HG03521 (cell line): ENCODE measurements around the gene CELSR1.

Source experiments
- ATAC-seq: cut with Tn5 transposase; IDR thresholded peaks from one replicate; pipeline ENCODE4 v1.9.1; 2021; ENCODE audit warnings: mild to moderate bottlenecking, moderate library complexity; ENCODE audit not compliant: unreplicated experiment

Gene CELSR1

DNA sequence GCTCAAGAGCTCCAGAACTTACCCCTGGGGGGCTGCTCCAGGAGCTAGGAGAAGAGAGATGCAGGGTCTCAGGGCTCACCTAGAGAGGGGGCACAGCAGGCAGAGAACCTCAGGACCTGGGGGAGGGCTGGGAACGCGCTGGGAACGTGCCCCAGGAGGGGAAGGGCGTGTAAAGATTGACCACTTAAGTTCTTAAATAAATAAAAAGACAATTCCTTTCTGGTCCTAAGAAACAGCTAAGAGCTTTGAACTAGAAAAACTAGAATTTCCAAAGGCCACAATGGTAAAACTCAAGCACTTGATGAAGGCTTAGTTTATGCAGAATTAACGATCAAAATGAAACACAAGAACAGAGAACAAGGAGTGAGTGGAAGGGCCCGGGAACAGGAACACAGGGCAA lies 89.1 kb downstream of the CELSR1 start:
- ATAC-seq, result no peak

DNA sequence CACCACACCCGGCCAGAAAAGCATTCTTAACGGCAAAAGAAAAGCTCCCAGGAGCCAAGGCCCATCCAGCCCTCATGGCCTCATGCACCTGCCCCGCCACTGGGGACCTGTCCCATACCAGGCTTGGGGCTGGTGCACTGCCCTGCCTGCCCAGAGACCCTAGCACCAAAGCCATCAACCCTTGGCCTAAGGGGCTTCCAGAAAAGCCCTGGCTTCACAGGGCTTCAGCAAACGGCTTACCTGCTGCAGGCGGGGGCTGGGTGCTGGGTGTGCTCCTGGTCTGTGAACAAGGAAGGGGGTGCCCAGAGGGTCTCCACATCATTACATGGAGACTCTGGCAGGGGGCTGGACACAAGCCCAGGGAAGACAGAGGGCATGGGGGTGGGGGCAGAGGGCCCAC lies 89.5 kb downstream of the CELSR1 start:
- ATAC-seq, result no peak

DNA sequence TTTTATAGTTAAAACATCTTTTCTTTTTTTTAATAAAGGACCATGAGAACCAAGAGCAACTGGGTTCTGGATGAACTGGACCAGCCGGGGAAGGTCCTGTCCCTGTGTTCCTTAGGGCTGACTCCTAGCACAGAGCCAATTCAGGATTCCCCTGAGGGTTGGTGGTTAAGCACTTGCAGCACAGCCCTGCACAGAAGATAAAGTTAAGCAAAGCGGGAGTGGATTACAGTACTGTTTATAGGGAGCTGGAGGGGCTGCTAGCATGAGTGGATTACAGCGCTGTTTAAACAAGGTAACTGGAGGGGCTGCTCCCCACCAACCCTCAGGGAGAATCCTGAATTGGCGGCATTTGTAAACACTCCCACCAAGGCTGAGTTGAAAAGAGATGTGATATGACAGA lies 90.6 kb downstream of the CELSR1 start:
- ATAC-seq, result no peak

DNA sequence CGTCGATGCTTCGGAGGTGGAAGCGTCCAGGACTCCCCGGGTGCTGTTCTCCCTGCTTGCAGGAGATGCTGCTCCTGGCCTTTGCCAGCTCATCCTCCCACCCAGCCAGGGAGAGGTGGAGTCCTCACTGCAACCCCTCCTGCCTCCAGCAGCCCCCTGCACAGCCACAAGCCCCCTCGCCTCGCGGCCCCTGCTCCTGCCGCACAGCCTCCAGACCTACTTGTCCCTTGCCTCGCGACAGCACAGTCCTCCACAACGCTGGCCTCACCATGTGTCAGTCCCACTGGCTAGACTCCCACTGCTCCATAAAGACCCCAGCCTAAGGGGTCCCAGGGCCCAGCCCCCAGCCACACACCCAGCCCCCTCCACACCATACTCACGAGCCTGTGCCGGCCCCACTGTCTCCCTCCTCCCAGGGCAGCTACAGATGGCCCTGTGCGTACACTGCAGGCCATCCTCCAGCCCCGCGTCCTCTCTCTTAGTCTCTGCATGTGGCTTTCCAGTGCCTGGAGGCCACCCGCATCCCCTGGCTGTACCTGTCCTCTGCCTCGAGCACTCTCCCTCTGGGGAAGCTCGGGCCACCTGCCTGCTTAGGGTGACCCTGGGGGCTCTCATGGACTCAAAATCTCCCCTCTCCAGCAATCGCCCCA lies 91.5 kb downstream of the CELSR1 start:
- no peak for ATAC-seq

DNA sequence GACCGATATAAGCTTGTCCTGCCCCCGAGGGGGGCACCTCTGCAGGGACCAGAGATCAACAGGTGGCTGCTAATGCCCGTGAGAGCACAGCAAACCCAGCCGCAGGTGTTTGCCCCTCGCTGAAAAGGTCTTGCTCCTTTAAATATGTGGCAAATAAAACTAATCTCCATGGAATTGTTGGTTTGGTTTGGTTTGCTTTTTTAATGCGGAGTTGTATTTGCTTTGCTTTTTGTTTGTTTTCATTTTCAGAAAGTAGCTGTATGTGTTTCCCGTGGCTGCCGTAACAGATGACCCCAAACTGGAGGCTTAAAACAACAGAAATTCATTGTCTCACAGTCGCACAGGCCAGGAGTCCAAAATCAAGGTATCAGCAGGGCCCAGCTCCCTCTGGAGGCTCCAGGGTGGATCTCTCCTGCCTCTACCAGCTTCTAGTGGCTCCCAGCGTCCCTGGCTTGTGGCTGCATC lies 93.0 kb downstream of the CELSR1 start:
- ATAC-seq, result no peak

DNA sequence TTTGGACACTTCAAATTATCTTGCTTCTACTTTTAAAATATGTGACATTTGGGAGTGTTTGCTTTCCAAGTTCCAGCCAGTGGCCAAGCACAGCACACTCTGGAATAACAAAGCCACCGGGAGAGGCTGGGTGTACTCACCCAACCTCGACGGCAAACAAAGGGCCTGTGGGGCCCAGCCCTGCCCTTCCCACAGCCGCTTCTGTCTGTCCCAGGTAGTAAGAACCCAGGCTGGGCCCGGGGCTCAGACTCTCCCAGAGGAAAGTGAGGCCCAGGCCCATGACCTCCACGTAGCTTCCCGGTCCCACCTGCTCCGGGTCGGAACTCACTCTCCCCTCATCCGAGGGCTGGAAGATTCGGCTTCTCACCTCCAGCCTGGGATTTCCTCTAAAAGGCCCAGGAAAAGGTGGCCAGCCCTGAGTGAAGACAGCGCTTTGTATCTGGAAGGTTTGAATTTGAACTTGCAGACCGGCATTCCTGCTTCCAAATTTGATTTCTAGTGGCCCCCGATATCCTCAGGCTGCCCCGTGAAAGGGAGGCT lies 93.5 kb downstream of the CELSR1 start:
- no peak for ATAC-seq

DNA sequence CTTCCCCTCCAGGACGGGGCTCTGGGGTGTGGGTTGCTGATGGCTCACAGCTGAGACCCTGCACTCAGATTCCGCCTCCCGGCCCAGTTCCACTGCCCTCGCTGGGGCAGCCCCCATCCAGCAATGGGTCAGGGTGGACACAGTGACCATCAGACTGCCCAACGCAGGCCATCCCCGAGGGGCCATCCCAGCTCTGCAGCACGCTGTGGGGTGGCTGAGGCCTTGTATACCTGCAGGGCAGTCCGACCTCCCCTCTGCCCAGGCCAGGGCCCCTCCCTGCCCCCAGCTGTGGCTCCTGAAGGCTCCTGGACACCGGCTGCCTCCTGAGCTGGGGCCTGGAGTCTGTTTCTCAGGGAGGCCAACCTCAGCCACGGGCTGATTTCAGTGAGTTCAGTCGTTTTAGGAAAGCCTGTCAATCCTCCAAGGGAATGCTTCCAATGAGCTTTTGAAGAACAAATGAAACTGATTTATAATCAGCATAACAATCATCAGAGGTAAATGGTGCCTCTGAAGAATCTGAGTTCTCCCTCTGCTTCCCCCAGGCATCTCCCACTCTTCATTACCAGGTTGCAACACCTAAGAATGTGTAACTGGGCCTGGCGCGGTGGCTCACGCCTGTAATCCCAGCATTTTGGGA lies 95.1 kb downstream of the CELSR1 start:
- no peak for ATAC-seq

DNA sequence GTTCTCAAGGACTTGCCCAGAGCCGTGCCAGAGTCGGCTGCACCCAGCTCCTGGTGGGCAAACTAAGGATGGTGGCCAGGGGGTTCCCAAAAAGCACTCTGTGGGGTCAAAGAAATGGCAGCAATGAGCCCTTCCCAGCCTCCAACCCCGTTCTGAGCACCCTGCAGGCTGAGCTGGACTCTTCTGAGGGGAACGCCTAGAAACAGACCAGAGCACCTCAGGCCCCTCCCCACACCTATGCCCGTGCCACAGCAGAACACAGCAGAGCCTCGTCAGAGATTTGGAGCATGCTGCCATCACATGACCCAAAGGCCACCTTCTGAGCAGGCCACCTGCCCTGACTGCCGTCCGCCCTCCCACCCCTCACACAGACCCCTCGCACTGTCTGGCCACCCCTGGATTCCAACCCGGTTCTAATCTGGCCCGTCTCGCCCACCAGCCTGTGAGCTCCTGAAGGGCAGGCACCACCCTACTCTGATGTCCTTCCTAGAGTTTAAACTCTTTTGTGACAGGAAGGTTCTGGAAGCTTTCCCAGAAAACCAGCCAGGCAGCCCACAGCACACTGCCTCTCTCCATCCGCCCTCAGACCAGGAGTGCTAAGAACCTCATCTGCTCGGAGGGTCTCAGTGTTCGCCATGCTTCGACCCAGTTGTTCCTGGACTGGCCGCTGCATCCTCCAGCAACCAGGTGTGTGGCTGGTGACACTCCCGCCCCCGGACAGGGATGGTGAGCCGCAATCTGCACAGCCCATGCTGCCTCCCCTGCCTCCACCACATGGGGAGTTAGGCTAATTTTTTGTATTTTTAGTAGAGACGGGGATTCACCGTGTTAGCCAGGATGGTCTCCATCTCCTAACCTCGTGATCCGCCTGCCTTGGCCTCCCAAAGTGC lies 97.6 kb downstream of the CELSR1 start:
- ATAC-seq, result no peak

DNA sequence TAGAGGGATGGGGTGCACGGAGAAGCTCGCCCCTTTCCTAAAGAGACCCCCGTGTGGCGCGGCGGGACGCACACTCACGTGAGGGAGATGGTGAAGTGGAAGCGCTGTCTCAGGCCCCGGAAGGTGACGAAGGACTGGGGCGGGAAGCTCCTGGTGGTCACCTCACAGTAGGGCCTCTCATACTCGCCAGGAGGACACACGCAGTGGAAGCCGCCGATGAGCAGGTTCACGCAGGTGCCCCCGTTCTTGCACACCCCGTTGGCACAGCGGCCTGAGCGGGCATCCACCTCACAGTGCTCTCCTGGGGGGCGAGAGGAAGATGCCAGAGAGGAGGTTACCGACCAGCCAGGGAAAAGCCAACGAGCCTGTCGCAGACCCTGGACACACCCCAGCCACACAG lies 98.3 kb downstream of the CELSR1 start:
- ATAC-seq, result no peak

DNA sequence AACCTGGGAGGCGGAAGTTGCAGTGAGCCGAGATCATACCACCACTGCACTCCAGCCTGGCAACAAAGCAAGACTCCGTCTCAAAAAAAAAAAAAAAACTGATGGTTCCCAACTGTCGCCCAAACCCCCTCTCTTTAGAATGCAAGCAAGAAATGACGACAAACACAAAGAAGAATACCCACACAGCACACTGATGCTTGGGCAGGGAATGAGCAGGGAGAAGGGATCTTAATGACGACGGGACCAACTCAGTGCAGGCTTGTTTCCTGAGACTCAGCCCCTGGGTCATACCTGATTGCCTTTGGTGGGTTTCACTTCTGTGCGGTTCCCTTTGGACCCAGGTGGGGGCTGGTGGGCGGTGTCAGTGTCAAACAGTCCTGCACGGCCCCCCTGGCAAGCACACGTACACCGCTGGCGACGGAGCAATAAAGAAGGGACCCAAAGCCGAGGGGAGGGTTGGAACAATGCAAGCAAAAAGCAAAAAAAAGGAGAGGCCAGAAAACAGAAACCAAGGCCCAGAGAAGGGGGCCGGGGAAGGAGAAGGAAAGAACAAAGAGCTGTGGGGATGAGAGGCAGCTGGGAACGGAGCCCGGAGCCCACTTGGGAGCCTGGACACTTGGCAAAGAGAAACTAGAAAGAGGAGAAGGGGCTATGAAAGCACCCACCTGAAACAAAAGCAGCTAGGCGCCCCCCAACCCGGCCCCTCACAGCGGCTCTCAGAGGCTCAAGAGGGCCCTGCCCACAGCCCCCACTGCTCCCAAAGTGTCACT lies 99.6 kb downstream of the CELSR1 start:
- no peak for ATAC-seq

DNA sequence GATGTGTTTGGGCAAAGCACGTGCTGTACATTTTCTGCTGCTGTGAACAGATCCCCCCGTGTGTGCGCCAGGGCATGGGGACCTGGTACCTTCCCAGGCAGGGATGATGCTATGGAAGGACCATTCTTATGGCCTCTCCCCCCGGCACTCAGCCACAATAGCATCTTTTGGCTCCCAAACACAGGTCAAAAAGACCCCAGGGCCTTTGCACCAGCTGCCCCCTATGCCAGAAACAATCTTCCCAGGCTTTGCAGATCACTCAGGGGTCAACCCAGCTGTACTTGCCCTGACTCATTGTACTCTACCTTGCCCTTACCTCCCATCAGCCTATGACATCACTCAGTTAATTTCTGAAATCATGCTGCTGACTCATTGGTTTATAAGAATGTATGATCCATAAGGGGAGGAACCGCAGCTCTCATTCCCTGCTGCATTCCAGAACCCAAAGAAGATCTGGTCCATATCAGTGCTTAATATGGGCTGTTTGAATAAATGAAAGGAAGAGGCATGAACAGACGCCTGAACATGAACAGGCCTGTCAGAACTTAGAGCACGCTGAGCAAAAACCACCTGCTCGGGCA lies 100.7 kb downstream of the CELSR1 start:
- no peak for ATAC-seq

DNA sequence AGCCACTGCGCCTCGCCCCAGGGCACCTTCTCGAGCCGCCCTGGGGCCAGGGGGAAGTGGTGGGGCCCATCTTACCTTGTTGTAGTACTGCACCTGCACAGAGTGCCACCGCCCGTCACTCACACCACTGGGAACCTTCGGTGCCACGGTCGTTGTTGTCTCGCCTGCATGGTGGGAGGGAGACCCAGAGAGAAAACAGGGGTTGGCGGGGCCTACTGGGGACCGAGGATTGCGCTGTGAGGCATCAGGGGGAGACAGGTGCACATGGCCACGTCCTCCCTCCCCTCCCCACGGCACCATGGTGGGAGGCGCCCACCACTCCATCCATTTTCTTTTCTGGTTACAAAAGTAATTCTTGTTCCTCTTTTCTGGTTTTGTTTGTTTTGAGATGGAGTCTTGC lies 104.1 kb downstream of the CELSR1 start:
- no peak for ATAC-seq

DNA sequence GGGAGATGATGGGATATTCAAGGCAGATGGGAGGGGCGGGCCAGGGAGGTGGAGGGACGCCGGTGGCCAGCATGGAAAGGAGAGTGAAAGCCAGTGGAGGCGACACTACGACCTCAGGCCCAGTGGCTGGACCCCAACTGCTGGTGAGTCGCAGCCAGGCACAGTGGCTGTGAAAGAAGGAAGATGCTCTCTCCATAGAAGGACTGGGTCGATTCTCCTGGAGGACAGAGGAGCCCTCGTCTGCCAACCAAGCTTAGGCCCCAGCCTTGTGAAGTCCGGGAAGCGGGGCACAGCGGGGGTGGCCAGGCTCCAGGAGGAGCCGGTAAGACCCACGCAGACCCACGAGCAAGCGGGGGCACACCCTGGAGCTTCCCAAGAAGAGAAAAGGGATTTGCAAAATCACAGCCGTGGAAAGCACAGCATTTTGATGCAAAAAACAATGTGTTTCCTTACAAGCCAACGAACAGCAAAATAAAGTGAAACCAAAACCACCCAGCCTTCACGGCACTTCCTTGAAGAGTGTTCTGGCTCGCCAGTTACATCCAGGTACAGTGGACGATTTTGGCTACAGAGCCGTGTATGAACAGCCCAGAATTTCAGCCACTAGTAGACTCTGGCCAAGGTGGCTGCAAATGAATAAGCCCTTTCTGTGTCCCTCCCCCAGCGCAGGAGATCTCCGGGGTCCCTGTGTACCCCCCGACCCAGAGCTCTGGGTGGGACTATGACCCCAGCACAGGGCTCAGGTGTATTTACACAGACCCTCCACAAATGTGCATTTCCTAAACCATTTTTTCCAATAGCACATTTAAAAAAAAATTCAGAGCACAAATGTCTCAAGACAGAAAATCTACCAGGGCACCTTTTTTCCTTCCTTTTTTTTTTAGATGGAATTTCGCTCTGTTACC lies 105.0 kb downstream of the CELSR1 start:
- no peak for ATAC-seq

DNA sequence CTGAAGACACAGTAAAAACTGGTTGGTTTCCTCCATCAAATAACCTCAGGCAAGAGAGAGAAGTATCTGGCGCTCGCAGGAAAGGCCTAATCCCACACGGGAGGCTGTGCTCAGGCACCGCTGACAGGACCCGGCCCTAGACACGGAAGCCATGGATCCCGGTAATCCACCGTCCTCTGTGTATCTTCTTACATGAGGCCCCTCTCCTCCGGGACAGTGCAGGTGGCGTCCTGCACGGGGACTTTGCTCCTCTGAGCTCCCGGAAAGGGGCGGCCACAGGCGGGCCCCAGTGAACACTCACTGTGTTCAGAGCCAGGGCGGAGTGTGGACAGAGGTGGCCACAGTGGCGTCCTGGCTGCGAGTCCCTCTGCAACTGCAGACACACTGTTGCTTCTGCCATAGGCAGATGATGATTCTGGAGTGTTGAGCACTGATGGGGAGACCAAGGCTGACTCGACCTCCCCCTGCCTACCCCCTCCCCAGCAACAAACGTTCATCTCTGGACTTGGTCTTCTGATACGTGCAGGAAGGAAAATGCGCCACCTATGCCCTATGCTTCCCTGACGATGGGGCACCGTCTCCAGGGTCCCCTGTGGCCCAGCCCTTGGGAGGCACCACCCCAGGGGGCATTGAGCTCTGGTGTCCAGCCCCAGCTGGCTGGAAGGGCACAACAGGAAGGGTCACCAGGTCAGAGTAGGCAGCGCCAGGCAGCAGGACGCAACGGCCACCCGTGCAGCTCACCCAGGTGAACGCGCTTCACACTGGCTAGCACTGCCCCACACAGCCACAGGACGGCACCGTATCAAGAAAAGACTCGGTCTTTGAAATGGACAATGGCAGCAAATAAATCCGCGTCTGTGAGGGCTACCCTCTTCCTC lies 106.2 kb downstream of the CELSR1 start:
- ATAC-seq, result no peak

DNA sequence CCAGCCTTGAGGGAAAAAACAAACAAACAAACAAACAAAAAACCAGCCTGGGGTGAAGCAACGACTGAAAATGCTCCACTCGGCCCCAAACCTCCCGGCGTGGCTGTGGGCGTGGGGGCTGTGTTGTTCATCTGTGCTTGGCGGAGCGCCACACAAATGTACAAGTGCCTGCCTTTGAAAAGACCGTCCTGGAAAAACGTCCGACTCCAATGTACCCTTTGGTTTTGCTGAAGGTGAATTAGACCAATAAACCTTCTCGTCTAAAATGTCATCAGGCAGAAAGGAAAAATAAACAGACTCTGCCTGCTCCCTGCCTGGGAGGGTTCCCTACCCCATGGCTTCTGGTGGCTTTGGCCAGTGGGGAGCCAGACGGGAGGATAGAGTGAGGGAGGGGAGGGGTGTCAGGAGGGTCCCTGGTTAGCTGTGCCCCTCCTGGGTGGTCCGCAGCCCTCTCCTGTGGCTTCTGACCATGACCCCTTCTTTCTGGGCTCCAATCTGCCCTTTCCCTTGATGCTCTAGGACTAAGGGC lies 108.0 kb downstream of the CELSR1 start:
- ATAC-seq, result no peak

DNA sequence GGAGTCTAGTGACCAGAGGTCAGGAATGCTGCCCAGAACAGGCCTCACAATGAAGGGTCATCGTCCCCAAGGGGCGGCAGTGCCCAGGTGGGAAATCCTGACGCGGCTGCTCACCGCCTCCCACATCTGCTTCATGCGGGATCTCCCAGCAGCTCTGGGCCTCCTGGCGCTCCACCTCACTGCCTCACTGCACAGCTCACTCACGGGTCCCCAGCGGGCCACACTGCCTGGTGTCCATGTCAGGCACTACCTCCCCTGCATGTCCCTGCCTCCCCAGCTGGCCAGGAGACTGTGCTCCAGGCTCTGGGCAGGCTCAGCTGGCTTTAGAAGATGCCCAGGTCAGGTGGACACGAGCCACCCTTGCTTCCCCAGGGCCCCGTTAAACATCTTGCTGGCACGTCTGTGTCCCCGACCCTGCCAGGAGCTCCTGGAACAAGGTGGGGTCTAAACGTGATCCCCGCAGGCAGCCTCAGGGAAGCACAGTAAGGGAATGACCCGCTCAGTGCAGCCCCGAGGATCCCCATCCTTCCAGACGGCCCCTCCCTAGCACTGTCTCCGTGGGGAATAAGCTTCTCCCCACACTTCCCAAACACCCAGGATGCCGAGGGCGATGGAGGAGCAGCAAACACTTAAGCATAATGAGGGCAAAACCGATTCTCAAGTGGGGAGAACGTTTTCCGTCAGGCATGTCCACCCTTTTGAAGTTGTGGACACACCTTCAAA lies 108.7 kb downstream of the CELSR1 start:
- no peak for ATAC-seq

DNA sequence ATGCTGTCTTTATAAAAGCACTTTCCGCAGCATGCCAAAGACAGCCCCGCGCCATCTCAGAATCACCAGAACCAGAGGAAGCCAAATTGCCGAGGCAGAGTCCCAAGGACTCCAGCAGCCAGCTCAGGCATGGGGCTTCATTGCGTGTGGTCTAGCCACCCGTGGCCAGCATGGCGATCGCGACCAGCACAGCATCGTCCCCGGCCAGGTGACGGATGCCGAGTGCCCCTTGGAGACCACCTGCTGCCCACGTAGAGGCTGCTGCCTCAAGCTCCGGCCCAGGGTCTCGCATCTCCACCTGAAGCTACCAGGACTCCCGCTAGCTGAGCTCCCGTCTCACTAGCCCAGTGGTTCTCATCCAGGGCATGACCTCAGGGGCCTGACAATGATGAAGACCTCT lies 109.2 kb downstream of the CELSR1 start:
- no peak for ATAC-seq

DNA sequence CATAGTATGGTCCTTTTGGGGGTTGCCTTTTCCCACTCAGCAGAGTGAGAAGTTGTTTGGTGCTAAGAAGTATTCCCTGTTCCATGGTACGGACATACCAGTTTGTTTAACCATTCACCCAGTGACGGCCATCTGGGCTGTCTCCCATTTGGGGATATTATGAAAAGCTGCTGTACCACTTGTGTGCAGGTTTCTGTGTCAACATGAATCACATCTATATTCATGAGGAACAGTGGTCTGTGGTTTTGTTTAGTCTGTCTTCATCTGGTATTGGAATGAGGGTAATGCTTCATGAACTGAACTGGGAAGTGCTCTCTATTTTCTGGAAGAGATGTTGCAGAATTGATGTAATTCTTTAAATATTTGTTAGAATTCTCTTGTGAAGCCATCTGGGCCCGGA lies 112.4 kb downstream of the CELSR1 start:
- no peak for ATAC-seq
